Measurements from ENCODE around the gene STARD7. TPM values are rescaled to one million over a fixed set of nuclear protein-coding genes. Genes with fewer than 3 reads are reported as not detected.
"Not testable (repeated sequence)": the region's sequence is repeated elsewhere in the genome, so short reads cannot be mapped to it uniquely, and the experiment has no call there.

The STARD7 gene
- total and polyA plus RNA-seq, 10 of the 15 experiments (the other 5 are each of a cell fraction or from before 2014, with no cell fraction given): 85.4 to 237 (median 153) TPM

- TF ChIP-seq TAF1 (IDR thresholded peaks at IDR 0.05; ENCODE audit: borderline replicate concordance, low read depth, low read length): peak; percentile 31; the same call in 1 of the 2 replicates
- 0 out of 2 replicates have a peak, but pooled peaks have one; percentile 17 for TF ChIP-seq CBFB (IDR thresholded peaks at IDR 0.05; ENCODE audit: low read depth)
- no peak; the same call in 1 of the 2 replicates for TF ChIP-seq ATF2 (IDR thresholded peaks at IDR 0.05; ENCODE audit: low read length)
- no peak for TF ChIP-seq CHD2 (IDR thresholded peaks at IDR 0.05; ENCODE audit: borderline replicate concordance, low read depth, low read length)
These were observed 16.4 kb upstream of the STARD7 start (continued) for GRCh38 chr2:96225016-96225533.

- H3K4me1 ChIP-seq (ENCODE audit: control insufficient read depth, insufficient read depth, low read length): peaks cover 17% of the 10 kb centered on the region
- POLR2A ChIA-PET: interaction anchor here (0.9 to 10.0 kb wide), 2 partner anchors 12 to 26 kb away, joined by 3 to 66 read pairs; partner anchors contain the start of gene STARD7
- H3K4me3 ChIP-seq; H3K27ac ChIP-seq (ENCODE audit: control insufficient read depth, insufficient read depth); H3K79me2 ChIP-seq (ENCODE audit: control insufficient read depth, insufficient read depth, low read length); in situ Hi-C loops (cut with MboI); H2AFZ ChIP-seq (ENCODE audit: control insufficient read depth, low read depth, low read length); H3K9me3 ChIP-seq (replicated peaks; ENCODE audit: control insufficient read depth, insufficient read depth, low read length); FAIRE-seq; intact Hi-C loops (cut with micrococcal nuclease; ENCODE audit: unreplicated experiment); RAD21 ChIA-PET (ENCODE audit: unreplicated experiment); H4K20me1 ChIP-seq (ENCODE audit: control insufficient read depth, insufficient read depth); H3K9ac ChIP-seq (ENCODE audit: control insufficient read depth, insufficient read depth, low read length); H3K27me3 ChIP-seq (replicated peaks in 1 of 2; ENCODE audit: control insufficient read depth in 2 of 2, insufficient read depth in 2 of 2, low read length in 1 of 2); DNase-seq (ENCODE audit: low read depth, low spot score); H3K36me3 ChIP-seq (ENCODE audit: control insufficient read depth in 2 of 2, insufficient read depth in 2 of 2, low read length in 1 of 2); SMC1A ChIA-PET (ENCODE audit: uncharacterized antibody, unreplicated experiment); CTCF ChIA-PET; H3K4me2 ChIP-seq (ENCODE audit: control insufficient read depth, insufficient read depth); BruUV-seq (replicated peaks); ATAC-seq: not testable (repeated sequence)
- 95% methylated on average over 1 of the region's 1 CpG for WGBS (ENCODE audit: insufficient coverage, insufficient replicate concordance, low lambda C conversion rate, missing lambda C conversion rate)
These were observed 12.5 kb upstream of the STARD7 start for GRCh38 chr2:96221106-96221505.

GRCh38 chr2:96219959-96220358, 11.3 kb upstream of the STARD7 start:
- H3K4me3 ChIP-seq; BruUV-seq (replicated peaks); H3K27ac ChIP-seq (ENCODE audit: control insufficient read depth, insufficient read depth); FAIRE-seq; H3K79me2 ChIP-seq (ENCODE audit: control insufficient read depth, insufficient read depth, low read length); intact Hi-C loops (cut with micrococcal nuclease; ENCODE audit: unreplicated experiment); H3K36me3 ChIP-seq (ENCODE audit: control insufficient read depth in 2 of 2, insufficient read depth in 2 of 2, low read length in 1 of 2); H3K4me2 ChIP-seq (ENCODE audit: control insufficient read depth, insufficient read depth); RAD21 ChIA-PET (ENCODE audit: unreplicated experiment); H3K9ac ChIP-seq (ENCODE audit: control insufficient read depth, insufficient read depth, low read length); H3K4me1 ChIP-seq (ENCODE audit: control insufficient read depth, insufficient read depth, low read length); H3K27me3 ChIP-seq (replicated peaks in 1 of 2; ENCODE audit: control insufficient read depth in 2 of 2, insufficient read depth in 2 of 2, low read length in 1 of 2); H4K20me1 ChIP-seq (ENCODE audit: control insufficient read depth, insufficient read depth); ATAC-seq; POLR2A ChIA-PET; H2AFZ ChIP-seq (ENCODE audit: control insufficient read depth, low read depth, low read length); CTCF ChIA-PET; H3K9me3 ChIP-seq (replicated peaks; ENCODE audit: control insufficient read depth, insufficient read depth, low read length); in situ Hi-C loops (cut with MboI); DNase-seq (ENCODE audit: low read depth, low spot score): not testable (repeated sequence)
- SMC1A ChIA-PET (ENCODE audit: uncharacterized antibody, unreplicated experiment): interaction anchor here (0.7 kb wide), 1 partner anchor 8 kb away, joined by 4 read pairs; no protein-coding TSS in a partner anchor
- 83% methylated on average over 4 of the region's 4 CpGs for WGBS (ENCODE audit: insufficient coverage, insufficient replicate concordance, low lambda C conversion rate, missing lambda C conversion rate)

All from GM12878 (cell line).